K562 (cell line): ENCODE measurements around the gene RAD23B. TPM values are rescaled to one million over a fixed set of nuclear protein-coding genes. Genes with fewer than 3 reads are reported as not detected.

Experiments
- CXXC5 ChIP-seq: fragments of 250-450 bp; sonication (Bioruptor Pico); IDR thresholded peaks from 2 replicates; pipeline ENCODE4 v1.8.0; 2022; ENCODE audit warnings: inconsistent platforms, mild to moderate bottlenecking, moderate library complexity
- FUS ChIP-seq: fragments of 200-400 bp; formaldehyde crosslinking; optimal IDR thresholded peaks from 2 replicates; pipeline ENCODE3; 2017; ENCODE audit warnings: low read depth, low read length
- HEY1 ChIP-seq: fragments of 250-450 bp; sonication (Bioruptor Pico); IDR thresholded peaks from 2 replicates; pipeline ENCODE4 v1.5.0; 2020; ENCODE audit warnings: mild to moderate bottlenecking, moderate library complexity, borderline replicate concordance
- POLR2AphosphoS2 ChIP-seq: IDR thresholded peaks from 2 replicates; pipeline ENCODE4 v1.6.1; 2012; ENCODE audit warnings: low read length, improper control_type of control experiment
- RERE ChIP-seq: sonication (generic); formaldehyde crosslinking; IDR thresholded peaks from 2 replicates; pipeline ENCODE4 v1.8.0; 2023; ENCODE audit warnings: missing genetic modification reagents, mild to moderate bottlenecking, borderline replicate concordance
- TAF15 ChIP-seq: fragments of 200-400 bp; formaldehyde crosslinking; IDR thresholded peaks from 2 replicates; pipeline ENCODE4 v1.6.1; 2017; ENCODE audit warnings: mild to moderate bottlenecking, low read depth, low read length, moderate library complexity
- ZC3H4 ChIP-seq: sonication (generic); formaldehyde crosslinking; IDR thresholded peaks from 2 replicates; pipeline ENCODE4 v1.9.0; 2021; ENCODE audit warnings: missing genetic modification reagents, borderline replicate concordance
- ZNF407 ChIP-seq: fragments of 450-650 bp; IDR thresholded peaks from 2 replicates; pipeline ENCODE4 v1.6.1; 2016; ENCODE audit warnings: low read depth
- polyA plus RNA-seq, 8 experiments: library from polyadenylated mRNA; depleted of rRNA in 4 of 8; stranded (reverse) in 5 of 8; unstranded in 3 of 8; fragments of >200 nt; fragmentation: Nextera tagmentation in 2 of 8; fragmentation: Illumina TruSeq in 1 of 8; extraction: Ambion mirVana in 2 of 8; extraction: Trizol in 1 of 8; gene quantifications; 2 replicates each; pipeline versions ENCODE4 v1.2.1 to v1.2.3, GENCODE V29; 2011 to 2014; ENCODE audit warnings: inconsistent platforms in 1 of 8, missing spikeins in 1 of 8
- total RNA-seq, 7 experiments: library from RNA; depleted of rRNA in 6 of 7; stranded (reverse); fragments of >200 nt in 6 of 7; fragmentation: Illumina TruSeq in 2 of 7; extraction: Trizol in 2 of 7; gene quantifications; 2 replicates each; pipeline versions ENCODE4 v1.2.1 to v1.2.3, GENCODE V29; 2011 to 2021; ENCODE audit warnings: low replicate concordance in 1 of 7

RAD23B gene
- total and polyA plus RNA-seq, 9 of the 15 experiments (the other 6 are each of a cell fraction or from before 2014, with no cell fraction given) = 14.5 to 184 (median 114) TPM

GRCh38 chr9:107283623-107284616 lies 841 bp downstream of the RAD23B start (continued):
- TF ChIP-seq ZNF407 = no peak
- no peak for TF ChIP-seq RERE (CRISPR knock-in tag)
- TF ChIP-seq TAF15 = no peak
- TF ChIP-seq HEY1 (CRISPR knock-in tag) = no peak
- no peak; the same call in 1 of the 2 replicates for TF ChIP-seq ZC3H4 (CRISPR knock-in tag)
- TF ChIP-seq CXXC5 (CRISPR knock-in tag) = peak; percentile 45; the same call in 1 of the 2 replicates
- TF ChIP-seq FUS = no peak
- TF ChIP-seq POLR2AphosphoS2 = no peak
